Skeletal muscle cell (primary cell): ENCODE data around the gene PPP1R37.

ENCODE experiments used
- DNase-seq: peaks from one replicate; pipeline ENCODE4 v3.0.0-alpha.2; 2010; ENCODE audit warnings: low read depth
- H3K4me3 ChIP-seq: 2 replicates; pipeline ENCODE4 v1.5.1; 2011; ENCODE audit warnings: low read depth, mild to moderate bottlenecking, control low read depth, low read length, moderate library complexity

Gene PPP1R37

DNA sequence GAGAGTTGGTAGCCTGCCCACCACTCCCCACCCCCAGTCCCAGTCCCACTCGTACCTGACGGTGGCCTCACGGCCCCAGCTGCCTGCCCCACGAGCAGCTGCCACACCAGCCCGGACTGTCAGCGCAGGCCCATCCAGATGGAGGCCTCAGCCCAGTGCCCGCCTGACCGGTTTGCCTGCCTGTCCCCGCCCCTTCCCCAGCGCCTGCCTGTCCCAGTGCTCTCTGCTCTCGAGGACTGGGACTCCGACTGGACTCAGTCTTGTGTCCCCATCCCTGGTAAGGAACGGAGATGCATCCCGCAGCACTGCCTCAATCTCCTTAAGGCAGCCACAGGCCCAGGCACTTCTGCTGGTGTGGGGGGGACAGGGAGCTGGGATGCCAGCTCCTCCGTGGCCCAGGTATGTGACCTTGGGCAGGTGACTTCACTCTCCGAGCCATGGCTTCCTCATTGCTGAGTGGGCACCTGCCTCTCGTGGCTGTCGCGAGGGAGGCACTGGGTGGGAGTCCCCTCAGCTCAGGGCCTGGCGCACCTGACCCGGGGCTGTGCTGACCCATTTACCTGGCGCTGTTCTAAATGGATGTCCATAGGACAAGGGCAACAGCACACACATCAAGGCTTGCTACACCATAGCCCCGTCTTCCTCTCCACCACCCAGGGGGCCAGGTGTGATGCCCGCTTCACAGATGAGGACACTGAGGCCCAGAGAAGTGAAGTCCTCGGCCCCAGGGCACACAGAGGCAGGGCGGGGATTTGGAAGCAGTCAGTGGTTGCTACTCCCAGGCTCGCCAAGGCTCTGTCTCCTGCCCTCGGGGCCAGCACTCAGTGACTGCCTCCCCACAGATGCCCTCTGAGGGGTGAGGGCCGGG lies 68.1 kb downstream of the PPP1R37 start, which contains the start of gene NKPD1:
Gene NKPD1 (minus strand): TSS at position 113 of the 868 bp plus-strand sequence. CDS start 832 bp downstream, outside the sequence.
- no peak within 1 kb of the TSS for H3K4me3 ChIP-seq
- no peak for DNase-seq

DNA sequence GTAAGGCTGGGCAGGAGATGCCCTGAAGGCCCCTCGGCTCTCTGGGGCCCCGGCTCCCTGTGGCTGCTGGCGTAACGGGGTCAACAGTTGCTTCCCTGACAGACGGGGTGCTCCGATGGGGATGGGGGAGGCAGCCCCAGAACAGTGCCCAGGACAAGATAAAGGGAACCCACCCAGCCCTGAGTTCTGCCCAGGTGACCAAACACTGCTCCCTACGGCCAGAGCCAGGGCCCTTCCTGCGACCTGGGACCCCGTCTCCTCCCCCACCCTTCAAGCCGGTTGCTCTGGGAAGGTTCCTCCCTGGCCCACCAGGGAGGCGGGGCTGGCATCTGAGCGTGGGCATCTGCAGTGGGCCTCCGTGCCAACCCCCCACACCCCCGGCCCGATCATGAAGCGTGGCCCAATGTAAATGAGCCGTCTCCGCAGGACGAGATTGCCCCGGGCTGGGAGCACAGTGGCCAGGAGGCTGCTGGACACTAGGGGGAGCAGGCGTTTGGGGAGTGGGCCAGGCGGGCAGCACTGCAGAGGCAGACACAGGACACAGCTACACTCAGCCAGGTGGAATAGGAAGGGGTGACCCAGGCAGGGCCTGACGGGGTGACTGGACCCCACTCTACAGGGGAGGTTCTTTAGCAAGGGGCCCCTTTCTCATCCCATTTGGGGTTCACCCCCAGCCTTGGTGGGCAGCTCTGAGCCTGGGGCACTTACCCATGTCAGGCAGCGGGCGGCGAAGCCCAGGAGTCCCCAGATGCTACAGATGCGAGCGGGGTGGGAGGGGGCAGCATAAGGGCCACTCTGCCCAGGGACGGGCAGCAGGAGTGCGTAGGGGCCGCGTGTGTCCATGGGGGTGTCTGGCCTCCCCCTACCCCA lies 69.0 kb downstream of the PPP1R37 start:
- no peak overlapping the region for H3K4me3 ChIP-seq
- DNase-seq, result no peak

DNA sequence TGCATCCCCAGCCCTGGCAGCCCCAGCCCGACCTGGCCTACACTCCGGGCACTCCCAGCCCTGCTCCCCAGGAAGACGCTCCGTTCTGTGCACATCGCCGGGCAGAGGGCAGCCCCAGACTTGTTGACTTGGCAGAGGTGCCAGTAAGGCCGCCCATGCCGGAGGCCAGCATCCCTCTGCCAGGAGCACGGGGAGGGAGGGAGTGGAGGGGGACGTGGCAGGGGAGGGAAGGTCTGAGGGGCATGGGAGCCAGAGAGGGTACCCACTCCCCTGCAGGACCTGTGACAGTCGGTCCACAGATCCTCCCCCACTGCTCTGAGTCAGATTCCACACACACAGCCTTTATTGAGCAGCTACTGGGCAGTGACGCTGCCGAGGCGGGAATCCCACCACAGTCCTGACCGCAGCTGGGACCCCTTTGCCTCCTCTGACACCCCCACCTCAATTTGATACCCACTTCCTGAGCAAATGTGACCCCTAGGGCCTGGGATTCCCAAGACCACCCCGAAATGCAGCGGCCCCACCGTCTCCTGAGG lies 69.7 kb downstream of the PPP1R37 start:
- DNase-seq, result no peak
- no peak overlapping the region for H3K4me3 ChIP-seq

DNA sequence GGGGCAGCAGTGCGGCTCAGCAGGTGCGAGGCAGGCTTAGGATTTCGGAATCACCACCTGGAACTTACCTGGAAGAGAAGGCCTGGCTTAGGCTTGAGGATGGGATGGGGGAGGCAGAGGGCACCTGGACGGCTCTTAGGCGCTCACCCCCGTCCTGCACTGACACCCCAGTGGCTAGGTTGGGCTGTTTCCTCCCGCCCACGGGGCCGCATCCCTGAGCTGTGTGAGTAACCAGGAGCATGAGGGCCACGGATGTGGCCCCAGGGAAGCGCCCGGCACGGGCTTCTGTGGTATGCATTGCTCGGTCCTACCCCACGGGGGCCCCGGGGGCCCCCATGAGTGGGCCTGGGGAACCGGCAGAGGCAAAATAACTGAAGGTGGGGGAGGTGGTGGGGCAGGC lies 70.2 kb downstream of the PPP1R37 start:
- H3K4me3 ChIP-seq, result no peak overlapping the region
- no peak for DNase-seq

DNA sequence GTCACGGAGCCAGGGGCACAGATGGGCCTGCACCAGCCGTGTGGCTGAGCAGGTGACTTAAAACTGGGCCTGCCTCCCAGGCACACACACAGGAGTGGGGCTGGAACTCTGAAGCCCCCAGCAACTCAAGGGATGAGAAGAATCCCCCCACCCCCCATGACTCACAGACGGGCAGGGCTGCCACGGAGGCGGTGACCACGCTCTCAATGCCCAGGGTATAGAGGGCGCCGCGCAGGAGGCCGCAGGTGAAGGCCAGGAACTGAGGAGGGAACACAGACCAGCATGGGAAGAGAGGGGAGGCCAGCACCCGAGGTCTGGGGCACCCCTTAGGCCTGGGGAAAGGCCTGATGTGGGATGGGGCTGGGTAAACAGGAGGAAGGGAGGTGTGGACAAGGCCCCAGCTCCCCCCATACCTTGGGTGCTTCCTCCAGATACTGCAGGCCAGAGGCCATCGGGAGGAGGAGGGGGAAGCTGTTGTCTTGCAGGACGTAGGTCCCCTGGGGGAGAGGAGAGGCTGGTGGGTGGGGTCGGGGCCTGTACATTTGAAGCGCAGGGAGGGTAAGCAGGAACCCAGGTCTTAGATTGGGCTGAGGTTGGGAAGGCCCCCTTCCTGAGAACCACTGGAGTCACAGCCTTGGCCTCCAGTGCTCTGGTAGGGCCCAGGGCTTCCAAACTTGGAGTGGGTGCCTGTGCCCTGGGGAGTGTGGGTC lies 70.9 kb downstream of the PPP1R37 start:
- no peak for DNase-seq
- no peak overlapping the region for H3K4me3 ChIP-seq

DNA sequence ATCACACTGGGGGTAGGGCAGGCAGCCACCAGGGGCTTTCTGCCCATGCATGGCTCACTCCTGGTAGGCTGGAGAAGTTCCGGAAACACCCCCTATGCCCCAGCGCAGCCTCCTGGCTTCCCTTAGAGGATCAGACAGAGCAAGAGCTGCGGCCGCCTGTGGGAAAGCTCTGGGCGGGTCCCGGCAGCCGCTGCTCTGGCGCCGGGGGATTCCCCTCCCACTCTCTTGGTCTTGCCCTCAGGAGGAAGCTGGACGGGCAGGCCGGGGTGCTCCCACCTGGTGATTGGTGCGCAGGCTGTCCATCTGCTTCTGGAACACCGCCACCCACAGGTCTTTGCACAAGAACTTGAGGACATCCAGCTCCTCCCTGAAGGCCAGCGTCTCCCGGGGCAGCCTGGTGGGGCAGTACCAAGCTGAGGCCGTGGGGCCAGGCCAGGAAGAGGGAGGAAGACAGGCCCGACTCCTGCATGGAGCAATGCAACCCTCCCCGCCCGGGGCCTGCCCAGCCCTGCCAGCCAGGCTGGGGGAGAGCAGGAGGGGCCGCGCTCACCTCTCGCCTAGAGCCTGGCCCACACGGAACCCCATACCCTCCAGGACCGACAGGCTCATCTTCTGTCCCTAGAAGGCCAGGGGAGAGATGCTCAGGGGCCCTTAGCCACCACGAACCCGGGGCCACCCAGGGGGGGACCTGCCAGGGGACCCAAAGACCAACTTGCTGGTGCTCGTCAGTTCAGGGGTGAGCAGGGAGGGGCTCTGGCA lies 71.8 kb downstream of the PPP1R37 start:
- no peak overlapping the region for H3K4me3 ChIP-seq
- peak; percentile 58 for DNase-seq

DNA sequence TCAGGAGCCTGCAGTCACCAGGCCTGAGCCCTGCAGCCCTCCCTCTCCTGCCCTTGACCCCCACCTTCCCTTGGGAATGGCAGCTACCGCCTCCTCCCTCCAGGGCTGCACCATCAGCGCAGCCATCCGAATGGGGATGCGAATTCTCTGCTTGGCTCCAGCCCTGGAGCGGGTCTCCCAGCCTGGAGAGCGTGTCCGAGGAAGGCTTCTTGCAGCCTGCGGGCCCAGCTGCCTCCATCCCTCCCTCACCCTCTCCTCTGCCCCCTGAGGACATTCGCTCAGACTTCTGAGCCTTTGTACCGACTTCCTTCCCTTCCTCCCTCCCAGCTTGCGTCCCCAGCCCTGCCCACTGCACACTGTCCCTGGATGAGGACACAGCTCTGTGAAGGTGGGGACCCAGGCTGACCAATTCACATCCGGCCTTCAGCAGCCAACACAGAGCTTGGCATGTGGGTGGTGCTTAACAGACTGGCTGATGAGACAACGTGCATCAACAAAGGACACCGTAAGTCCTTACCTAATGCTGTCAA lies 73.8 kb downstream of the PPP1R37 start:
- no peak overlapping the region for H3K4me3 ChIP-seq

DNA sequence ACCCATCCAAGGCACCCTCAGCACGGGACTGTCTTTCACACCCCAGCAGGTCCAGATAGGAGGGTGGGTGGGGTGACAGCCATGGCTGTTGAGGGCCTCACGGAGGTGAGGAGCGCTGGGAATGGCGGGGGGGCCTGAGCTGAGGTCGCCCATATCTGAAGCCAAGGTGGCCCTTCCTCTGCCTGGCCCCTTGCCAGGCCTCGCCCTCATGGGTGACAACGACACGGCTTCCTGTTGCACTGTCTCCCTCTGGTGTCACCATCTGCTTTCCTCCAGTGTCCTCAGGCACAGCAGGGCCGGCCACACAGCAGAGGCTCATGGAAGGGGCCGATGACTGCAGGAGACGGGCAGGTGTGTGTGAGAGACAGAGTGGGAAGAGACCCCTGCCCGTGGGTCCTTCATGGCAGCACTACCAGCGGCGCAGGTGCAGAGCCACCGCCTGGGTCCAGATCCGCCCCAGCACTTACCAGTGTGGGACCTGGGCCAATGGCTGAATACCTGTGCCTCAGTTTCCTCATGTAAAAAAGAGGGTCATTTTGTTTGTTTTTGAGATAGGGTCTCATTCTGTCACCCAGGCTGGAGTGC lies 75.9 kb downstream of the PPP1R37 start:
- H3K4me3 ChIP-seq, result no peak overlapping the region
- no peak for DNase-seq

More for the DNA sequence above, 73.8 kb downstream of the PPP1R37 start:
- DNase-seq, result no peak

GRCh38 chr19:45169602-45170001 lies 76.6 kb downstream of the PPP1R37 start:
- H3K4me3 ChIP-seq, result no peak overlapping the region
- DNase-seq, result no peak

DNA sequence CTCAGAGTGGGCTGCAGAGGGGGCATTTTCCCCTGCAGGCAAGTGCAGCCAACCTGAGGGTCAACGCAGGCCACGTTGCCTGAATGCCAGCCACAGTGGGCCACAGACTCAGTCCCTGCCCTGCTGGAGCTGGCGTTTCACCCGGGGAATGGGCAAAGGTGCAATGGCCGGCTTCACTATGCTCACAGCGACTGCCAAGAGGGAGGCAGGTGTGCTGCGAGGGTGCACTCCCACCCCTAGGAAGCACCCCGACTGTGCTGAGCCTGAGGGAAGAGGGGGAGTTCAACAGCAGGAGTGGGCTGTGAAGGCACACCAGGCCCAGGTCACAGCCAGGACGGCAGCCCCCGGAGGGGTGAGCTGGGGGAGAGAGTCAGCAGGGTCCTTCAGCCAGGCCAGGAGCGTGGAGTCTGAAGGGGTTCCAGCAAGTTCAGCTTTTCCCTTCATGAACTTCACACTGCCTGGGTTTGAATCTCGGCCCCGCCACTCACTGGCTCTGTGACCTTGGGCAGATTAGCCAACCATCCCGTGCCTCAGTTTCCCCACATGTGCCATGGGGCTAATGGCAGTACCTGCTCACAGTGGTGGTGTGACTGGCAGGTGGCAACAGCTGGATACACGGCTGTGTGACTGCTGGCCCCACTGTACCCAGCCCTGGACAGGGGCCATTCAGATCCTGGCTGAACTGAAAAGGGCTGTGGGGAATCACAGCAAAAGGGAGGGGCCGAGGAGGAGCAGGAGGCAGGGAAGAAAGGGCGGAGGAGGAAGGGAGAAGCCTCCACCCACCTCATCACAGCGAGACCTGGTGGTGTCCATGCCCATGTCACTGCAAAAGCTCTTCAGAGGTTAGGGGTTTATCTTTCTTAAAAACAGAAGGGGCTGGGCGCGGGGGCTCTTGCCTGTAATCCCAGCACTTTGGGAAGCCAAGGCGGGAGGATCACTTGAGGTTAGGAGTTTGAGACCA lies 77.4 kb downstream of the PPP1R37 start:
- no peak for DNase-seq
- no peak overlapping the region for H3K4me3 ChIP-seq

- no peak for DNase-seq
Observed at GRCh38 chr19:45171211-45171623, 78.2 kb downstream of the PPP1R37 start.

DNA sequence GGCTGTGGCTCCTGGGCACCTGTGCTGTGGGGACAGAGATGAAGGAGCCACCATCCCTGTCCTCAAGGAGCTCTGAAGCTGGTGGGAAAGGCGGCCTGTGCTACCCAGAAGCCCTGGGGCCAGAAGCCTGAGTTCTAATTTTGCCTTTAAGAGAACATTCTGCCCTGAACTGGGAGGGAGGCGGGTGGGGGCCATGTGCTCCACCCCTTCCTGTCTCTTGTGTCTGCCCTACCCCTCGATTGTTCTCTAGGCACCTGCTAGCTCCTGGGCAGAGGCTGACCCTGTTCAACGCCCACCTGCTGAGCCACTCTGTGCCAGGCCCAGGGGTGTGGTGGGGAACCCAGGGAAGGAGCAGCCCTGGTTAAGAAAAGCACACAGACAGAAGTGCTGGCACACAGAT lies 79.2 kb downstream of the PPP1R37 start:
- DNase-seq, result no peak
- no peak overlapping the region for H3K4me3 ChIP-seq

More at GRCh38 chr19:45171211-45171623, 78.2 kb downstream of the PPP1R37 start:
- no peak overlapping the region for H3K4me3 ChIP-seq

DNA sequence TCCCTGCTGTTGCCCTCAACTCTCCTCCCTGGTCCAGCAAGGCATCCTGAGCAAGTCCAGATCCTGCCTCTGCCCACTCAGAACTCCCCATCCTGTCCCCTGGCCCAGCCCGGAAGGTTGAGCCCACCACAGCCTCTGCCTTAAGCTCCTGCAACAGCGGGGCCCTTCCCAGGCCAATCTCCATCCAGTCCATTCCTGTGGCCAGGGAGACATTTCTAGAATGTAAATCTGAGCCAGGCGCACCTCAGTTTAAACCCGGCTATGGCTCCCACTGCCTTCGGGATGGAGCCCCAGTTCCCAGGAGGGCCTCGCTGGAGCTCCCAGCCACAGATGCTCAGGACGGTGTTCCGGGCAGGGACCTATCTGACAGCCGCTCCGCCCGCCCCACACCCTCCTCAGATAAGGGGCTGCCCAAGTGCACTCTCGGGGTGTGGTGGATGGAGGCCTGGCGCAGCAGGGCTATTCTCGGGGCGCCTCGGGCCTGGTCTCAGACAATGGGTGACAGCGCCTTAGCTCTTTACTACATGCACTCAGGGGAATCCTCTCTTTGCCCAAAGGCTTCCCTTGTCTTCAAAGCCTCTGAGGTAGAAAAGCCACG lies 79.7 kb downstream of the PPP1R37 start:
- no peak overlapping the region for H3K4me3 ChIP-seq

DNA sequence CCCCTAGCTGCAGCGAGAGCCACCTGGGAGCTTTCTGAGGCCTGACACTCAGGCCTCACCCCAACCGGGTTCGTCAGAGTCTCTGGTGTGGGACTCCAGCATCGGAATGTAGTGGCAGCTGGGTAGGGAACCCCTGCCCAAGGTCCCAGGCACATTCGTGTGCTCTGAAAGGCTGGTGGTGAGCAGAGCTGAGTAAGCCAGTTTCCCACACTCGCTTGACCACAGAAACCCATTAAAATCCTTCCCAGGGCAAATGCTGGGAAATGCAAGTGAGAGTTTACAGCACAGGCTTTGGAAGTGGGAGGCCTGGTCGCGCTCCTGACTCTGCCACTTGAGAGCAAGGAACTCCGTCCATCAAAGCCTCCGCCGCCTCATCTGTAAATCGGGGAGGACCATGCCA lies 80.8 kb downstream of the PPP1R37 start:
- peak; percentile 60 for DNase-seq
- H3K4me3 ChIP-seq, result no peak overlapping the region

More for the DNA sequence above, 79.7 kb downstream of the PPP1R37 start:
- DNase-seq, result no peak

DNA sequence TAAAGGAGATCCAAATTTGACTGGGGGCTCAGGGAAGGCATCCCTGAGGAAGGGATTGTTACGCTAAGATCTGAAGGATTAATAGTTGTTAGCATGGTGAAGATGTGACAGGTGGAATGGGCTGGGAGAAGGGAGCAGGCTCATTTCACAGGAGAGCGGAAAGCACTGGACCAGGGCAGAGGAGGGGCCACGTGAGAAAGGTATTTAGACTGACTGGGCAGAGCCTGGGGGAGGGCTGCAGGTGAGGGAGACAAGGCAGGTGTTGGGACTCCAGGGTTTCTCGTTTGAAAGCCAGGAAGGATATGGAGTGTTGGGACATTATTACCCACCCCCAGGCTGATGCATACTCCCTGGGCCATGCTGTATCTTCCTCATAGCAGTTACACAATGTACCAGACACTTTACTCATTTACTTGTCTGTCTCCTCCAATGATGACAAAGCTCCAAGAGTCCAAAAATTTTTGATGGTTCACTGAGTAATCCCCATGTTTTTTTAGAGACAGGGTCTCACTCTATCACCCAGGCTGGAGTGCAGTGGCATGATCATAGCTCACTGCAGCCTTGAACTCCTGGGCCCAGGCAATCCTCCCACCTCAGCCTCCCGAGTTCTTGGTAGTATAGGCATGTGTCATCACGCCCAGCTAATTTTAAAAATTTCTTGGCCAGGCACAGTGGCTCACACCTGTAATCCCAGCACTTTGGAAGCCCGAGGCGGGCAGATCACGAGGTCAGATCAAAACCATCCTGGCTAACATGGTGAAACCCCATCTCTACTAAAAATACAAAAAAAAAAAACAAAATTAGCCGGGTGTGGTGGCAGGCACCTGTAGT lies 82.8 kb downstream of the PPP1R37 start:
- no peak overlapping the region for H3K4me3 ChIP-seq

DNA sequence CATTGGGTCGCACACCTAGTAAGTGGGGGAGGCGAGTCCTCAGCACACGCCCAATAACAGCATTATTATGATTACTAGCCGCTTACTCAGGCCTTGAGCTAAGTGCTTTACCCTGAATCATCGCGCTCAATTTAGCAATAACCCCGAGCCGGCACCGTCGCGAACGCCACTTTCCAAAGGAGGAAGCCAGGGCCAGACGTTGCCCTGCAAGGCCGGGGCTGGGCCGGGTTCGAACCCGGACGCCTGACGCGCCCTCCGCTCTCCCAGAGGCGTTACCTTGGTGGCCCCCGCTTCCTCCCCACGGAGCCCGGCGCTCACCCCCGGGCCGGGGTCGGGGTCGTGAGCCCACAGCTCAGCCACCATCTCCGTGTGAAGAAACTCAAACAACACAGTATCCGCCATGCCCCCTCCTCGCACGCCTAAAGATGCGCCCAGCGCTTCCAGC lies 84.9 kb downstream of the PPP1R37 start, which contains the start of gene TRAPPC6A:
Gene TRAPPC6A (minus strand): TSS at position 421 of the 445 bp plus-strand sequence. CDS start 19 bp downstream, at position 402.
- peak within 1 kb of the TSS; percentile 92 for H3K4me3 ChIP-seq
- DNase-seq, result no peak

More for the DNA sequence above, 82.8 kb downstream of the PPP1R37 start:
- DNase-seq, result no peak
